NT2/D1 (cell line): ENCODE data around the gene DPM3.

Source experiments
- YY1 ChIP-seq: IDR thresholded peaks from 2 replicates; pipeline ENCODE4 v1.6.1; 2011; ENCODE audit not compliant: insufficient read length, insufficient read depth
- ZNF274 ChIP-seq: IDR thresholded peaks from 2 replicates; pipeline ENCODE4 v1.6.1; 2011; ENCODE audit warnings: mild to moderate bottlenecking, low read depth, low read length

DNA sequence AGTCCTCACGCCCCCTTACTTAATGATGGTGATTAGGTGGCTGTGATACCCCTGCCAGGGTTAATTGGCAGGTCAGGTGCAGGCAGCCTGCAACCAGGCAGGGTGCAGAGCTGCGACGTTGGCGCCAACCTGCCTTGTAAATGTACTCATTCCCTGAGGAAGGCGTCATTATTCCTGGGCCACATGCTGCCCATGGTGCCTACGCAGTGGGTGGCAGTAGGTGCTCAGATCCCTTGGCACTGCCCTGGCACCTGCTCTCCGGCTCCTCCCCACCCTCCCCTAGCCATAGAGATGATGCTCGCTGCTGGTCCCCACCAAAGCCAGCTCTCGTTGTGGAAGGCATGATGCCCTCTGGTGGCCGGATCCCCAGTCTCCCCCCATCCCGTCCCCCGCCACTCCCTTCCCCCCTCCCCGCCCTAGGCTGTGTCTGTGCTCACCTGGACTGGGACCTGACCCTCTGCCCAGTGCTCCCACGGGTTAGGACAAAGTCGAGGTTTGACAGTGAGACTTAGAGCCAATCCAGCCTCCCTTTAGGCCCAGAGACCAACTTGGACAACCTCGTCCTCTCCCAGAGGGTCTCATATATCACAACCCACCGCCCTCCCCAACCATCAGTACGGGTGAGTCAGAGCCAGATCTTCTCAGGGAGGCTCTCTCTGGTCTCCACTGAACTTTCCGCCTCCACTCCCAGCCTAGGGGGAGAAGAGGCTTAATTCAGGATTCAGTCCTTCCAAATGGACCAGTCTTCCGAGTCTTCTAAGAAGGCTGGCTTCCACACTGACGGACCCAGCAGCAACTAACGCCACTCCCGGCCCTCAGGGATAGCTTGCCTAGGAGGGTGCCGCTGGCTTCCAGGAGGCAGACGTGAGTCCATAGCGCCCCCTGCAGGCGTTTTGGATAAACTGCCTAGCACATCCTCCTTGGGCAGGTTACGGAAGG lies 27.1 kb upstream of the DPM3 start:
- no peak for TF ChIP-seq ZNF274
- no peak for TF ChIP-seq YY1
